Motor neuron (in vitro differentiated cells): ENCODE measurements around the gene WSCD1. TPM values are rescaled to one million over a fixed set of nuclear protein-coding genes. Genes with fewer than 3 reads are reported as not detected.

Experiments used
- ATAC-seq, 8 experiments: fragments of 200-7000 bp; cut with Tn5 transposase; replicated peaks in 6 of 8; 2 replicates each; pipeline ENCODE4 v1.8.0; 2021; ENCODE audit warnings: mild to moderate bottlenecking in 8 of 8, moderate library complexity in 8 of 8
- H3K27ac ChIP-seq, 2 donors: fragments of 250-450 bp; sonication (Bioruptor Pico); 2 replicates each; pipeline ENCODE4 v1.9.0; 2021; ENCODE audit warnings: antibody characterized with exemption in 2 of 2, mild to moderate bottlenecking in 2 of 2, moderate library complexity in 1 of 2
- H3K4me1 ChIP-seq, 2 donors: fragments of 250-450 bp; sonication (Bioruptor Pico); replicated peaks in 1 of 2; 2 replicates each; pipeline ENCODE4 v1.6.1; 2021; ENCODE audit warnings: antibody characterized with exemption in 2 of 2, mild to moderate bottlenecking in 2 of 2, moderate library complexity in 1 of 2
- H3K4me3 ChIP-seq, 5 donors: fragments of 250-450 bp; sonication (Bioruptor Pico); 2 replicates each; pipeline ENCODE4 v1.9.0; 2021; ENCODE audit warnings: antibody characterized with exemption in 5 of 5, mild to moderate bottlenecking in 5 of 5, moderate library complexity in 4 of 5
- WGBS, 10 experiments: fragments of 450-650 bp; shearing (Covaris generic); methylation state at CpG; one replicate each; pipeline ENCODE4 v1.0.0; 2022; 5-methylcytosine and 5-hydroxymethylcytosine counted together
- in situ Hi-C, 9 experiments: fragments of 400-800 bp; cut with MboI; loops; one replicate each; pipeline ENCODE4 v1.15.0; 2021; ENCODE audit warnings: low sequenced_read_pairs in 9 of 9, low pct_unique_long_range_greater_than_20kb in 2 of 9; ENCODE audit not compliant: unreplicated experiment in 9 of 9
- total RNA-seq, 8 experiments: library from RNA; unstranded; fragments of 300-600 nt; gene quantifications; 2 replicates each; pipeline versions ENCODE4 v1.2.3 to v1.2.4, GENCODE V29; 2022

Gene WSCD1
- 10 to 100 TPM in 5 of 8 experiments, under 1 TPM in 2, not detected in 1; 0.10 to 28.3 (median 22.9) TPM for total RNA-seq

GRCh38 chr17:6069539-6070429 lies at the start of gene WSCD1:
Gene WSCD1 (plus strand): TSS chr17:6070379. CDS start chr17:6080659, 10,280 bp downstream.
- WGBS, 10 experiments: 0 to 40% (median 6%) methylated on average over 1 to 21 of the region's 71 CpGs; no CpG with 5 or more reads in 4 of the 10 experiments
- in situ Hi-C loops: loop anchor here in 3 of 9 experiments (10.0 to 25.0 kb wide), 3 partner anchors 345 to 482 kb away; partner anchors contain the start of gene NLRP1 (in 2 of the 3)
- peak within 1 kb of the TSS in 1 of 2 donors; percentile 46 for H3K27ac ChIP-seq

GRCh38 chr17:6021011-6021400 lies 49.2 kb upstream of the WSCD1 start:
- H3K4me3 ChIP-seq: no peak overlapping the region
- in situ Hi-C loops: no loop called here
- WGBS, 10 experiments: 5 to 97% (median 72%) methylated on average over 2 to 5 of the region's 5 CpGs
- no peak for ATAC-seq
- peaks cover 20 to 21% of the 10 kb centered on the region in 2 donors for H3K4me1 ChIP-seq
- no peak overlapping the region for H3K27ac ChIP-seq

More at GRCh38 chr17:6069539-6070429, at the start of gene WSCD1:
- Histone ChIP-seq H3K4me3 (peak within 1 kb of the TSS; percentile 73 to 93 (median 77)), H3K4me1 (peaks cover 25 to 30% of the 10 kb centered on the region in 2 donors)
- peak; percentile 66 to 83 (median 74) for ATAC-seq

- H3K4me1 ChIP-seq: peaks cover 20 to 21% of the 10 kb centered on the region in 2 donors
- 0 to 92% (median 54%) methylated on average over 2 to 7 of the region's 9 CpGs; no CpG with 5 or more reads in 2 of the 10 experiments for WGBS, 10 experiments
- H3K27ac ChIP-seq: no peak overlapping the region
- in situ Hi-C loops: no loop called here
- ATAC-seq: no peak
- H3K4me3 ChIP-seq: no peak overlapping the region
Measured at GRCh38 chr17:6021627-6022026, 48.6 kb upstream of the WSCD1 start.

- H3K4me1 ChIP-seq: peaks cover 23 to 28% of the 10 kb centered on the region in 2 donors
- in situ Hi-C loops: no loop called here
- ATAC-seq: peak in 5 of 8 experiments; percentile 77 to 93 (median 91)
- H3K27ac ChIP-seq: peak overlapping the region; percentile 6 to 68
- WGBS, 10 experiments: 0 to 81% (median 24%) methylated on average over 1 to 5 of the region's 6 CpGs; no CpG with 5 or more reads in 2 of the 10 experiments
- H3K4me3 ChIP-seq: no peak overlapping the region
Measured at GRCh38 chr17:6023036-6023831, 46.9 kb upstream of the WSCD1 start.

- H3K4me3 ChIP-seq: no peak overlapping the region
- 0 to 100% (median 49%) methylated on average over 1 to 6 of the region's 6 CpGs; no CpG with 5 or more reads in 2 of the 10 experiments for WGBS, 10 experiments
- in situ Hi-C loops: no loop called here
Measured at GRCh38 chr17:6024576-6024975, 45.6 kb upstream of the WSCD1 start.

GRCh38 chr17:6027342-6028024 lies 42.7 kb upstream of the WSCD1 start:
- H3K4me1 ChIP-seq: peaks cover 22 to 40% of the 10 kb centered on the region in 2 donors
- in situ Hi-C loops: no loop called here
- H3K4me3 ChIP-seq: no peak overlapping the region
- ATAC-seq: no peak
- WGBS, 10 experiments: 18 to 100% (median 94%) methylated on average over 1 to 5 of the region's 12 CpGs; no CpG with 5 or more reads in 4 of the 10 experiments
- H3K27ac ChIP-seq: no peak overlapping the region

More at GRCh38 chr17:6024576-6024975, 45.6 kb upstream of the WSCD1 start:
- peaks cover 23 to 37% of the 10 kb centered on the region in 2 donors for H3K4me1 ChIP-seq
- ATAC-seq: no peak
- H3K27ac ChIP-seq: no peak overlapping the region

GRCh38 chr17:6028294-6028693 lies 41.9 kb upstream of the WSCD1 start:
- WGBS, 10 experiments: 29 to 100% (median 89%) methylated on average over 1 to 10 of the region's 10 CpGs; no CpG with 5 or more reads in 1 of the 10 experiments
- Histone ChIP-seq H3K4me3 (no peak overlapping the region), H3K4me1 (peaks cover 16 to 32% of the 10 kb centered on the region in 2 donors), H3K27ac (no peak overlapping the region)
- in situ Hi-C loops: no loop called here
- no peak for ATAC-seq

GRCh38 chr17:6035801-6036394 lies 34.3 kb upstream of the WSCD1 start:
- peak overlapping the region in 1 of 2 donors; percentile 16 for H3K27ac ChIP-seq
- no peak overlapping the region for H3K4me3 ChIP-seq
- no peaks in the 10 kb centered on the region for H3K4me1 ChIP-seq
- in situ Hi-C loops: no loop called here
- peak in 1 of 8 experiments; percentile 25 for ATAC-seq
- 0 to 80% (median 49%) methylated on average over 1 to 3 of the region's 7 CpGs; no CpG with 5 or more reads in 6 of the 10 experiments for WGBS, 10 experiments

- Histone ChIP-seq H3K27ac (no peak overlapping the region), H3K4me1 (no peaks in the 10 kb centered on the region), H3K4me3 (no peak overlapping the region)
- no peak for ATAC-seq
- in situ Hi-C loops: no loop called here
- 27 to 100% (median 94%) methylated on average over 2 to 11 of the region's 13 CpGs; no CpG with 5 or more reads in 2 of the 10 experiments for WGBS, 10 experiments
Measured at GRCh38 chr17:6040504-6040903, 29.7 kb upstream of the WSCD1 start.

- no peak for ATAC-seq
- Histone ChIP-seq H3K27ac (no peak overlapping the region), H3K4me1 (no peaks in the 10 kb centered on the region), H3K4me3 (no peak overlapping the region)
- 48 to 100% (median 63%) methylated on average over 1 to 9 of the region's 13 CpGs; no CpG with 5 or more reads in 5 of the 10 experiments for WGBS, 10 experiments
- in situ Hi-C loops: no loop called here
Measured at GRCh38 chr17:6041246-6041645, 28.9 kb upstream of the WSCD1 start.

- WGBS, 10 experiments: 0 to 89% (median 69%) methylated on average over 1 to 2 of the region's 2 CpGs; no CpG with 5 or more reads in 4 of the 10 experiments
- in situ Hi-C loops: no loop called here
- Histone ChIP-seq H3K4me3 (no peak overlapping the region), H3K4me1 (no peaks in the 10 kb centered on the region), H3K27ac (no peak overlapping the region)
- ATAC-seq: no peak
Measured at GRCh38 chr17:6043405-6043804, 26.8 kb upstream of the WSCD1 start.

- in situ Hi-C loops: no loop called here
- Histone ChIP-seq H3K4me3 (no peak overlapping the region), H3K4me1 (no peaks in the 10 kb centered on the region), H3K27ac (no peak overlapping the region)
- ATAC-seq: no peak
- 8 to 96% (median 57%) methylated on average over 1 to 5 of the region's 6 CpGs; no CpG with 5 or more reads in 3 of the 10 experiments for WGBS, 10 experiments
Measured at GRCh38 chr17:6044261-6044660, 25.9 kb upstream of the WSCD1 start.
